ENCODE measurements around the gene PDCD1.
"Not testable (repeated sequence)": the region's sequence is repeated elsewhere in the genome, so short reads cannot be mapped to it uniquely, and the experiment has no call there.

PDCD1 gene

DNA sequence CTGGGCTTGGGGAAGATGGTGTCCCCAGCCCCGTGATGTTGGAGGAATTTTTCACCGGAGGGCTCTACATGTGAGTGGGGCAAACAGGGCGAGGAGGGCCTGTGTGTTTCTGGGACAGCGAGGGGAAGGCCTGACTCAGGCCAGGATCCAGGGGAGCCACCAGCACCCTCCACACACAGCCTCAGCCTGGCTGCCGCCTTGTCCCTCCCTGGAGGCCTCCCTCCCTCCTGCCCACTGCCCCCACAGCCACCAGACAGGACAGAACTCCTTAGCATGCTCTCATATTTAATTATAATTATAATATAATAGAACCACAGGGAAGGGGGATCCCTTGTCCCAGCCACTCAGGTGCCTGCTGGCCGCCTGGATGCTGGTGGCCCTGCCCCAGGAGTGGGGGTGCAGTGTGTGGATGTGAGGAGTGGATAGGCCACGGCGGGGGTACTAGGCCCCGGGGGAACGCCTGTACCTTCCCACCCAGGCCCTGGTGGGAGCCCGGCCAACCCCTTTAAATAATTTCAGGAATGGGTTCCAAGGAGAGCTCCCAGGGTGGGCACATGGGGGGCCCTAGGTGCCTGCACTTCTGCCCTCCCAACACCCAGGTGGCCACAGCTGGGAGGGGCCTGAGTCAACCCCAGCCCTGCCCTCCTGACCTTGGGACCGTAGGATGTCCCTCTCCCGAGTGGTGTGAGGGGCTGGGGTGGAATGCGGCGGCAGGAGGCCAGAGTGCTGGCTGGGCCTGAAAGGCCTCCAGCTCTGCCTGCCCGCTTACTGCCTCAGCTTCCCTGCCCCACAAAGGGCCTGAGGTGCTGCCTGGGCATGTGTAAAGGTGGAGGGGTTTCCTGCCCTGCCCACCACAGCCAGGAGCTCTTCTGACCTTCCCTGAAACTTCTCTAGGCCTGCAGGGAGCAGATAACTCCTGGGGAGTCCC, 8.8 kb downstream of the PDCD1 start:
- DNase-seq, result no peak

- no peak for DNase-seq
Observed at GRCh38 chr2:241848761-241849615, 9.7 kb downstream of the PDCD1 start.

- DNase-seq, result no peak
Observed at GRCh38 chr2:241846406-241846805, 12.3 kb downstream of the PDCD1 start.

GRCh38 chr2:241844831-241845578, 13.7 kb downstream of the PDCD1 start:
- no peak for DNase-seq

GRCh38 chr2:241844066-241844728, 14.5 kb downstream of the PDCD1 start:
- no peak for DNase-seq

DNA sequence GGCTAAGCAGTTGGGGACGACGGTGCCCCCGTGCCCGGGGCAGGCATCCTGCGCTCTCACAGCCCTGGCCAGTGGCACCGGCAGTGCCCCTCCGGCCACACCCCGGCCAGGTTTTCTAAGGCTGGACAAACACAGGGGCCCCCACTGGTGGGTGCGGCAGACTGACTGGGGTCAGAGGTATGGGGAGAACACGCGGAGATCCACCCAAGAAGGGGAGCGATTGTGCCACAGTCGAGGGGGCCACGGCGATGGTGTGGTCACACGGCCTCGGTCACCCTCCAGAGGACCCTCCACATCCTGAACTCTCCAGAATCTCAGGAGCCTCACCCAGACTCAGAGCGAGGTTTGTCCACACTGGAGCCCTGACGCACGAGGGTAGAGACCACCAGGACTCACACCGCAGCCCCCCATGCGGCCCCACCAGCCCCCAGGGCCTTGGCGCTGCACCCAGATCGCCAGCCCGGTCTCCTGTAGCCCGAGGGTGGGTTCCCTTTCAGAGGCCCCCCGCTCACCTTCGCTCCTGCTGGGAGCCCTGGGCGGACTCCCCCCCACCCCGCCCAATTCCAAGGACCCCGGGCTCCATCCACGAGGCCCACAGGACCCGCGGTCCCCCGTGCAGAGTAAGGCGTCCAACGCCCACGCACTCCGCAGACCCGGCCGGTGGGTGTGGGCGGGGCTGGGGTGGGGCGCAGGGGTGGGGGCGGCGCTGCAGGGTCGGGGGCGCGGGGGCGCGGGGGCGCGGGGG, 15.2 kb downstream of the PDCD1 start:
- no peak for DNase-seq

- DNase-seq, result no peak
Observed at GRCh38 chr2:241842620-241843211, 16.0 kb downstream of the PDCD1 start.

DNA sequence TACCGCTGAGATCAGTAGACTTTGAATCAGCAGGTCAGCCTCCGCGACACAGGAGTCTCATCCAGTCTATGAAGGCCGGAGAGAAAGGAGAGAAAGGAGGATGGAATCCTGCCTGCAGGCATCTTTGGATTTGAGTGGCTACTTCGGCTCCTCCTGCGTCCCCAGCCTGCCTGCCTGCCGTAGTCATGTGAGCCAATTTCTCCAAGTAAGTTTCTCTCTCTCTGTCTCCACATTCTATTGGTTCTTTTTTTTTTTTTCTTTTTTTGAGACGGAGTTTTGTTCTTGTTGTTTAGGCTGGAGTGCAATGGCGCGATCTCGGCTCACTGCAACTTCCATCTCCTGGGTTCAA, 16.7 kb downstream of the PDCD1 start:
- no peak for DNase-seq

DNA sequence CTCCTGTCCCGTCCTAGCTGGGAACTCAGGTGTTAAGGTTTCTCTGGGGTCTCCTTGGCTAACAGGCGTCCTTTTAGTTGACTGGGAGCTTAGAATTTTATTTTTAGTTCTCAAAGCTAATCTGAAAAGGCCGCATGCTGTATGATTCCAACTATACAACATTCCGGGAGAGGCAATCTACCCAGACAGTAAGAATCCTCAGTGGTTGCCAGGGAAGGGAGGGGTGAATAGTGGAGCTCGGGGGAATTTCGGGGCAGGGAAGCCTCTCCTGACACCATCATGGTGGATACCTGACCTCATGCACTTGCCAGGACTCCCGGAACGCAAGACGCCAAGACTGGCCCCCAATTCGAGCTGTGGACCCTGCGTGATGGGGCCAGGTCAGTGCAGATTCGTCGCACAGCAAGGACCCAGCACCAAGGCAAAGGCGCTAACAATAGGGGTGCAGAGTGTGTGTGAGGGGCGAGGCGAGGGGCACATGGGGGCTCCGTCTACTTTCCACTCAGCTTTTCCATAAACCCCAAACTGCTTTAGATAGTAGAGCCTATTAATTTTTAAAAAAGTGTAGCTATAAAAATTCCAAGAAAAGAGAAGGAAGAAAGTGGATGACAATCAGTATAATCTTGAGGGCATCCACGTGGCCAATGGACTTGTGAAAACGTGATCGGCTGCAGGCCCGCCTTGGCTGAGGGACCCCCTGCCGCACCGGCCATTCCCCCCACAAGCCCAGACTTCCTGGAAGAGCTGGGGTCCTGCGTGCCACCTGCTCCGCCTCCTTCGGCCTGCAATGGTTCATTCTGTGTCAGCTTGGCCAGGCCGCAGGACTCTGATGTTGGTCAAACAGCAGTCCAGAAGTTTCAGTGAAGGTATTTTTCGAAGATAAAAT, 17.3 kb downstream of the PDCD1 start:
- DNase-seq, result no peak

- DNase-seq, result no peak
Observed at GRCh38 chr2:241837197-241837965, 21.3 kb downstream of the PDCD1 start.

GRCh38 chr2:241836292-241836691, 22.4 kb downstream of the PDCD1 start:
- no peak for DNase-seq

DNA sequence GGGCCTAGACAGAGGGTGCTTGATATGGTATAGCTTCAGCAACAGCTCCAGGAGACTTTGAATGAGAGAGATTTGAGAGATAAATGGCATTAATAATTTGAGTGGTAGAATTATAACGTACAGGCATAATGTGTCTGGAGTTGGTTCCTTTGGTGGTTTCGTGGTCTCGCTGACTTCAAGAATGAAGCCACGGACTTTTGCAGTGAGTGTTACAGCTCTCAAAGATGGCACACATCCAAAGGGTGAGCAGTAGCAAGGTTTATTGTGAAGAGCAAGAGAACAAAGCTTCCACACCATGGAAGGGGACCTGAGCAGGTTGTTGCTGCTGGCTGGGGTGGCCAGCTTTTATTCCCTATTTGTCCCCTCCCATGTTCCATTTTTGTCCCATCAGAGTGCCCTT, 23.1 kb downstream of the PDCD1 start:
- DNase-seq, result no peak

DNA sequence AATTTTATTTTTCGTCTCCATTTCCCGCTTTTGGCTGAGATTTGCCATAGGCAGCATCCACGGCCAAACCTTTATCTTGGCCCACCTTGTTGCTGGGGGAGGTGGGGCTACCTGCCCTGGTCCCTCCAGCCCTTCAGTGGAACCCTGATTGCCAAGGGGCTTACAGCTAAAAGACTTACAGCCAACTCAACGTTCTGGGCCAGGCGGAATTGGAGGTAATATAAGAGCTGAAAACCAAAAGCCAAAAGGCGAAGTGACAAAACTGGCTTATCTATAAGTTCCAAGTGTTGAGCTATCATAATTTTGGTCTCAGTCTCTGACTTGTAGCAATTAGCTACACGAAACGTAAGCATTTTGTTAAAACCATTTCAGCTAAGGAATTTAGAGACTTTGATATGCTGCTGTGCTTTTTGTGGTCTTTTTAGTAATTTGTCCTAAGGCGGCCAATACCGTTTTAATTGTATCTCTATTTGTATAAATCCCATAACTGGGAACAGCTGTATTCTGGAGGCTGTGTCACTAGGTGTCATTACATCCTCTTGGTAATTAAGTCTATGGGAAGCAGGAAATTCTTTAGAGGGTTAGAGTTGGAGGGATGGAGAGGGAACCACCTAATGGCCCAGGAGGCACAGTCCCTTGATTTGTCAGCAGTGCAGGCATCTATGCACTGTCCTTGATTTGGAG, 24.0 kb downstream of the PDCD1 start:
- no peak for DNase-seq

GRCh38 chr2:241833756-241834526, 24.8 kb downstream of the PDCD1 start:
- DNase-seq, result not testable (repeated sequence)

- DNase-seq, result no peak
Observed at GRCh38 chr2:241833101-241833663, 25.5 kb downstream of the PDCD1 start.

DNA sequence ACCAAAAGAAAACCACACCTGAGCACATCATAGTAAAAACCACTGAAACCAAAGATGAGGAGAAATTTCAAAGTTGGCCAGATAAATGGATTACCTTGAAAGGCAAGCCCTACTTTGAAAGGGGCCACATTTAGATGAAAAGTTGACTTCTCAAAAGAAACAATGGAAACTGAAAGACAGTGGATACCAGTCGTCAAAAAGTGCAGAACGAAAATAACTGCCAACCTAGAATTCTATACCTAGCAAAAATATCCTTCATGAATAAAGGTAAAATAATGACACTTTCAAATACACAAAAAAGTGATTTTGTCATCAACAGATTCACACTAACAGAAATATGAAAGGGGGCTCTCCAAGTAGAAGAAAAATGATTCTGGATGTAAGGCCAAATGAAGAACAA, 31.3 kb downstream of the PDCD1 start:
- no peak for DNase-seq

- DNase-seq, result not testable (repeated sequence)
Observed at GRCh38 chr2:241823531-241824437, 34.9 kb downstream of the PDCD1 start.
